ENCODE measurements around the gene ACAA1.
"Not testable (repeated sequence)": the region's sequence is repeated elsewhere in the genome, so short reads cannot be mapped to it uniquely, and the experiment has no call there.

The ACAA1 gene

GRCh38 chr3:38095669-38096483, 41.1 kb downstream of the ACAA1 start:
- H3K4me3 ChIP-seq (ENCODE audit: low read length): no peak overlapping the region
- no peak for DNase-seq (ENCODE audit: low read depth)
- TF ChIP-seq CTCF (conservative IDR thresholded peaks at IDR 0.05; ENCODE audit: low read depth, low read length): no peak

GRCh38 chr3:38094999-38095398, 41.9 kb downstream of the ACAA1 start:
- TF ChIP-seq CTCF (conservative IDR thresholded peaks at IDR 0.05; ENCODE audit: low read depth, low read length): no peak
- DNase-seq (ENCODE audit: low read depth): no peak
- no peak overlapping the region for H3K4me3 ChIP-seq (ENCODE audit: low read length)

DNA sequence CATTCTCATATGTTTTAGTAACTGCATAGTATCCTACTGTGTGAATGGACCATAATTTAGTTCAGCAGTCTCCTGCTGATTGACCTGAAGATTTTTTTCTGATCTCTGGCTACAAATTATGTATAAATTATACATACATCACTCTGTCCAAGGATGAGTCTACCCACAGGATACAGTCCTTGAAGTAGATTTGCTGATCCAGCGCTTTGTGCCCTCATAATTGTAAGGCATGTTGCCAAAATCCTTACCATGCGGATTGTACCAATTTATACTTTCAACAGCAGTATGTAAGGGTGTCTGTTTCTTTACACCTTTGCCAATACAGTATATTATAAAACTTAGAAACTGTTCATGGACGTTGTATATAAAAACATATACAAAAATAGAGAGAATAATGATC, 46.5 kb downstream of the ACAA1 start:
- no peak for DNase-seq (ENCODE audit: low read depth)
- TF ChIP-seq CTCF (conservative IDR thresholded peaks at IDR 0.05; ENCODE audit: low read depth, low read length): no peak

DNA sequence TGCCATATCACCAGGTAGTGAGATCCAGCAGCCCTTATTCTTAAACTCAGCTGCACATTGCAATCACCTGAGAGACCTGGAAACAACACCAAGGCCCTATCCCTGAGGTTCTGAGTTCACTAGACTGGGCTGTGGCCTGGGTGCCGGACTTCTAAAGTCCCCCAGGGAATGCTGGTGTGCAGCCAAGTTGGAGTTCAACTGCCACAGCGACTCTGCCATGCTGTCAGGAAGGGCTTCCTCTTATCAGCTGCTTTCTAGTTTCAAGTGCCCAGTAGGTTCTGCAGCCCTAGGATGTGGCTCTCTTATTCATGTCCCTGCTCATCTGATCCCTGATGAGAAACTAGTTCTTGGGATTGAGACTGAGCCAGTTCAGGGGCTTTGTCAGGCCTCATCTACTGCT, 47.8 kb downstream of the ACAA1 start:
- no peak for TF ChIP-seq CTCF (conservative IDR thresholded peaks at IDR 0.05; ENCODE audit: low read depth, low read length)
- H3K4me3 ChIP-seq (ENCODE audit: low read length): no peak overlapping the region
- no peak for DNase-seq (ENCODE audit: low read depth)

More for the DNA sequence above, 46.5 kb downstream of the ACAA1 start:
- H3K4me3 ChIP-seq (ENCODE audit: low read length): no peak overlapping the region

GRCh38 chr3:38088126-38089078, 48.5 kb downstream of the ACAA1 start:
- TF ChIP-seq CTCF (conservative IDR thresholded peaks at IDR 0.05; ENCODE audit: low read depth, low read length): no peak
- DNase-seq (ENCODE audit: low read depth): no peak
- no peak overlapping the region for H3K4me3 ChIP-seq (ENCODE audit: low read length)

DNA sequence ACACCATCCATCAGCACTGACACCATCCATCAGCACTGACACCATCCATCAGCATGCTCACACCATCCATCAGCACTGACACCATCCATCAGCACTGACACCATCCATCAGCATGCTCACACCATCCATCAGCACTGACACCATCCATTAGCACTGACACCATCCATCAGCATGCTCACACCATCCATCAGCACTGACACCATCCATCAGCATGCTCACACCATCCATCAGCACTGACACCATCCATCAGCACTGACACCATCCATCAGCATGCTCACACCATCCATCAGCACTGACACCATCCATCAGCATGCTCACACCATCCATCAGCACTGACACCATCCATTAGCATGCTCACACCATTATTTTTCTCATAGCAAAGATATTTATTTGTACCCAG, 49.6 kb downstream of the ACAA1 start:
- H3K4me3 ChIP-seq (ENCODE audit: low read length); DNase-seq (ENCODE audit: low read depth): not testable (repeated sequence)

- no peak overlapping the region for H3K4me3 ChIP-seq (ENCODE audit: low read length)
- TF ChIP-seq CTCF (conservative IDR thresholded peaks at IDR 0.05; ENCODE audit: low read depth, low read length): no peak
- no peak for DNase-seq (ENCODE audit: low read depth)
Observed at GRCh38 chr3:38086496-38086895, 50.4 kb downstream of the ACAA1 start.
